HL-60 (cell line): ENCODE measurements around the gene NF1.

ENCODE experiments used
- DNase-seq, 2 experiments: peaks; one replicate each; pipeline ENCODE4 v3.0.0-alpha.2; 2010 to 2020; ENCODE audit warnings: low read depth in 1 of 2, low spot score in 1 of 2
- H3K27ac ChIP-seq: fragments of 250-450 bp; sonication (Bioruptor Pico); replicated peaks from 2 replicates; pipeline ENCODE4 v1.5.1; 2020; ENCODE audit warnings: mild to moderate bottlenecking, moderate library complexity
- H3K27me3 ChIP-seq: fragments of 250-450 bp; sonication (Bioruptor Pico); 2 replicates; pipeline ENCODE4 v1.5.1; 2021; ENCODE audit warnings: mild to moderate bottlenecking, moderate library complexity; ENCODE audit not compliant: insufficient read depth, poor library complexity, severe bottlenecking
- H3K4me3 ChIP-seq: replicated peaks from 2 replicates; pipeline ENCODE4 v1.5.1; 2011; ENCODE audit warnings: mild to moderate bottlenecking, control low read depth, low read length; ENCODE audit not compliant: insufficient read depth
- CTCF ChIP-seq: IDR thresholded peaks from one replicate; pipeline ENCODE4 v1.5.1; 2011; ENCODE audit warnings: low read length, control low read depth, inconsistent platforms; ENCODE audit not compliant: insufficient read depth
- GABPA ChIP-seq: IDR thresholded peaks from 2 replicates; pipeline ENCODE4 v1.6.1; 2012; ENCODE audit warnings: low read depth
- POLR2AphosphoS5 ChIP-seq: IDR thresholded peaks from 2 replicates; pipeline ENCODE4 v1.6.1; 2012; ENCODE audit warnings: low read depth
- SPI1 ChIP-seq: IDR thresholded peaks from 2 replicates; pipeline ENCODE4 v1.6.1; 2012; ENCODE audit warnings: low read depth, mild to moderate bottlenecking, borderline replicate concordance
- TF ChIP-seq, protein P1 (sequence below): IDR thresholded peaks from 2 replicates; pipeline ENCODE4 v1.6.1; 2012; ENCODE audit warnings: low read depth; ENCODE audit not compliant: insufficient replicate concordance

NF1 gene

GRCh38 chr17:31216031-31216751, 121.4 kb downstream of the NF1 start:
- H3K4me3 ChIP-seq: no peak overlapping the region
- H3K27me3 ChIP-seq: no peaks in the 10 kb centered on the region
- TF ChIP-seq POLR2AphosphoS5: no peak
- no peak for TF ChIP-seq SPI1
- TF ChIP-seq, protein P1, sequence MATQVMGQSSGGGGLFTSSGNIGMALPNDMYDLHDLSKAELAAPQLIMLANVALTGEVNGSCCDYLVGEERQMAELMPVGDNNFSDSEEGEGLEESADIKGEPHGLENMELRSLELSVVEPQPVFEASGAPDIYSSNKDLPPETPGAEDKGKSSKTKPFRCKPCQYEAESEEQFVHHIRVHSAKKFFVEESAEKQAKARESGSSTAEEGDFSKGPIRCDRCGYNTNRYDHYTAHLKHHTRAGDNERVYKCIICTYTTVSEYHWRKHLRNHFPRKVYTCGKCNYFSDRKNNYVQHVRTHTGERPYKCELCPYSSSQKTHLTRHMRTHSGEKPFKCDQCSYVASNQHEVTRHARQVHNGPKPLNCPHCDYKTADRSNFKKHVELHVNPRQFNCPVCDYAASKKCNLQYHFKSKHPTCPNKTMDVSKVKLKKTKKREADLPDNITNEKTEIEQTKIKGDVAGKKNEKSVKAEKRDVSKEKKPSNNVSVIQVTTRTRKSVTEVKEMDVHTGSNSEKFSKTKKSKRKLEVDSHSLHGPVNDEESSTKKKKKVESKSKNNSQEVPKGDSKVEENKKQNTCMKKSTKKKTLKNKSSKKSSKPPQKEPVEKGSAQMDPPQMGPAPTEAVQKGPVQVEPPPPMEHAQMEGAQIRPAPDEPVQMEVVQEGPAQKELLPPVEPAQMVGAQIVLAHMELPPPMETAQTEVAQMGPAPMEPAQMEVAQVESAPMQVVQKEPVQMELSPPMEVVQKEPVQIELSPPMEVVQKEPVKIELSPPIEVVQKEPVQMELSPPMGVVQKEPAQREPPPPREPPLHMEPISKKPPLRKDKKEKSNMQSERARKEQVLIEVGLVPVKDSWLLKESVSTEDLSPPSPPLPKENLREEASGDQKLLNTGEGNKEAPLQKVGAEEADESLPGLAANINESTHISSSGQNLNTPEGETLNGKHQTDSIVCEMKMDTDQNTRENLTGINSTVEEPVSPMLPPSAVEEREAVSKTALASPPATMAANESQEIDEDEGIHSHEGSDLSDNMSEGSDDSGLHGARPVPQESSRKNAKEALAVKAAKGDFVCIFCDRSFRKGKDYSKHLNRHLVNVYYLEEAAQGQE: no peak
- TF ChIP-seq CTCF: no peak
- no peak overlapping the region for H3K27ac ChIP-seq
- no peak for DNase-seq

DNA sequence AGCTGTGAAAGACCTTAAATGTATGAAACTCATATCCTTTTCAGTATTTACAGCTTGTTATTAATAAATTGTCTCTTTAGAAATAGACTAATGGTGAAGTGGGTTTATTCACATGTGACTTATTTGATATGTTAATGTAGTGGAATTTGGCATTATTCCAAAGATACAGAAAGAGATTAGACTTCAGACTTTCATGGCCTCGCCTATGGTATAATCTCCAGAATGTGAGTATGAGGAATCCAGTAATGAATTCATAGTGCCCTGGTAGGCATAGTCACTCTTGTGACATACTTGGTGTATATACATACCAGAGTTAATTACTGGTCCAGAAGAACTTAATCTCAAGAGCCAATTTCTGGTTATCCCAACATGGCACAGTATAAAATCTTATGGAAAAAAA, 129.6 kb downstream of the NF1 start:
- H3K27me3 ChIP-seq: no peaks in the 10 kb centered on the region
- H3K27ac ChIP-seq: no peak overlapping the region
- TF ChIP-seq POLR2AphosphoS5 (no peak), GABPA (no peak), CTCF (no peak), SPI1 (no peak)
- TF ChIP-seq, protein P1: no peak
- no peak overlapping the region for H3K4me3 ChIP-seq
- DNase-seq: no peak

- Histone ChIP-seq H3K27ac (no peak overlapping the region), H3K4me3 (no peak overlapping the region), H3K27me3 (no peaks in the 10 kb centered on the region)
- TF ChIP-seq POLR2AphosphoS5 (no peak), SPI1 (peak; percentile 11; the same call in 1 of the 2 replicates), GABPA (no peak), CTCF (no peak)
- TF ChIP-seq, protein P1: no peak
- no peak for DNase-seq
Observed at GRCh38 chr17:31225831-31226230, 131.1 kb downstream of the NF1 start.
